HEK293T (cell line): ENCODE data around the gene OR5K3.
"Not testable (repeated sequence)": the region's sequence is repeated elsewhere in the genome, so short reads cannot be mapped to it uniquely, and the experiment has no call there.

ENCODE experiments used
- CTCF ChIA-PET: fragments of 350-600 bp; formaldehyde crosslinking; extraction: SDS; loops from one replicate; lab custom pipeline; 2021; ENCODE audit warnings: antibody characterized with exemption, inconsistent platforms; lab: Yijun Ruan, JAX
- POLR2A ChIA-PET: fragments of 350-600 bp; formaldehyde crosslinking; extraction: SDS; loops from one replicate; lab custom pipeline; 2020; ENCODE audit warnings: antibody characterized with exemption, inconsistent platforms; lab: Yijun Ruan, JAX
- DNase-seq: peaks from one replicate; pipeline ENCODE4 v3.0.0; 2012; ENCODE audit warnings: mixed read lengths; ENCODE audit errors: extremely low spot score
- ARNT ChIP-seq: fragments of 450-650 bp; IDR thresholded peaks from 2 replicates; pipeline ENCODE4 v1.6.1; 2017; ENCODE audit warnings: mild to moderate bottlenecking
- BHLHE40 ChIP-seq: fragments of 450-650 bp; IDR thresholded peaks from 2 replicates; pipeline ENCODE4 v1.6.1; 2016; ENCODE audit warnings: mild to moderate bottlenecking, moderate library complexity, borderline replicate concordance
- CTBP1 ChIP-seq: fragments of 450-650 bp; IDR thresholded peaks from 2 replicates; pipeline ENCODE4 v1.6.1; 2016; ENCODE audit warnings: borderline replicate concordance
- ELF4 ChIP-seq: fragments of 450-650 bp; IDR thresholded peaks from 2 replicates; pipeline ENCODE4 v1.6.1; 2017; ENCODE audit warnings: antibody characterized with exemption
- FOXA1 ChIP-seq: fragments of 450-650 bp; IDR thresholded peaks from 2 replicates; pipeline ENCODE4 v1.6.1; 2016; ENCODE audit warnings: mild to moderate bottlenecking
- FOXK2 ChIP-seq: fragments of 450-650 bp; IDR thresholded peaks from 2 replicates; pipeline ENCODE4 v1.6.1; 2016; ENCODE audit warnings: mild to moderate bottlenecking
- FOXM1 ChIP-seq: fragments of 450-650 bp; IDR thresholded peaks from 2 replicates; pipeline ENCODE4 v1.6.1; 2017; ENCODE audit warnings: mild to moderate bottlenecking, borderline replicate concordance
- HDGF ChIP-seq: fragments of 450-650 bp; IDR thresholded peaks from 2 replicates; pipeline ENCODE4 v1.6.1; 2017; ENCODE audit warnings: antibody characterized with exemption, borderline replicate concordance
- L3MBTL2 ChIP-seq: fragments of 450-650 bp; conservative IDR thresholded peaks from 2 replicates; pipeline ENCODE4 v1.6.1; 2016; ENCODE audit warnings: mild to moderate bottlenecking
- LEF1 ChIP-seq: fragments of 450-650 bp; IDR thresholded peaks from 2 replicates; pipeline ENCODE4 v1.6.1; 2017; ENCODE audit warnings: mild to moderate bottlenecking, borderline replicate concordance
- NFRKB ChIP-seq: fragments of 450-650 bp; IDR thresholded peaks from 2 replicates; pipeline ENCODE4 v1.6.1; 2016; ENCODE audit warnings: mild to moderate bottlenecking, moderate library complexity
- SP1 ChIP-seq: fragments of 450-650 bp; IDR thresholded peaks from 2 replicates; pipeline ENCODE4 v1.6.1; 2017
- SUZ12 ChIP-seq: fragments of 450-650 bp; IDR thresholded peaks from 2 replicates; pipeline ENCODE4 v1.6.1; 2016; ENCODE audit warnings: mild to moderate bottlenecking
- TARDBP ChIP-seq: fragments of 450-650 bp; IDR thresholded peaks from 2 replicates; pipeline ENCODE4 v1.6.1; 2016
- ZNF384 ChIP-seq: fragments of 450-650 bp; IDR thresholded peaks from 2 replicates; pipeline ENCODE4 v1.6.1; 2016
- TF ChIP-seq, protein P1 (sequence below): fragments of 450-650 bp; IDR thresholded peaks from 2 replicates; pipeline ENCODE4 v1.6.1; 2016

The OR5K3 gene

DNA sequence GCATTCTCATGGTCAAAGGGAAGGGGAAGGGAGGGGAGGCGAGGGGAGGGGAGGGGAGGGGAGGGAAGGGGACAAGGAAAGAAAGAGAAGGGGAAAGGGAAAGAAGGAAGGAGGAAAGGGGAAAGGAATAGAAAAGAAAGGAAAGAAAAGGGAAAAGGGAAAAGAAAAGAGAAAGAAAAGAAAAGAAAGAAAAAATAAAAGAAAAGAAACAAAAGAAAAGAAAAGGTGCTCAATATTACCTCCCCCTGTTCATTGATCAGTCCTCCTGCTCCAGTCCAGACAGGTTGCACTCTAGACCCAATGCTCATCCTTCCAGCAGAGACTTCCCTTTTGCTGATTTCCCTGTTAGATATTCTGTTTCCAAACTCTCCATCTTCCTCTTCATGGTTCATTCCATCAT, 18.0 kb upstream of the OR5K3 start:
- ChIA-PET CTCF (no interaction called here), POLR2A (no interaction called here)
- TF ChIP-seq NFRKB = no peak
- no peak for TF ChIP-seq LEF1
- TF ChIP-seq ELF4 = no peak
- TF ChIP-seq ZNF384 = no peak
- no peak for TF ChIP-seq SP1
- TF ChIP-seq HDGF = no peak
- no peak for DNase-seq

- CTCF ChIA-PET = no interaction called here
- no peak for DNase-seq
- TF ChIP-seq FOXM1 (no peak), L3MBTL2 (no peak), SUZ12 (no peak), CTBP1 (no peak), FOXA1 (no peak), TARDBP (no peak), LEF1 (no peak), HDGF (no peak), ZNF384 (no peak)
- POLR2A ChIA-PET = no interaction called here
Observed at GRCh38 chr3:98376631-98377030, 13.8 kb upstream of the OR5K3 start.

GRCh38 chr3:98388147-98388546, 2.3 kb upstream of the OR5K3 start:
- ChIA-PET CTCF (no interaction called here), POLR2A (no interaction called here)
- DNase-seq = no peak
- TF ChIP-seq SP1 (no peak), LEF1 (no peak), ZNF384 (no peak), HDGF (no peak)

DNA sequence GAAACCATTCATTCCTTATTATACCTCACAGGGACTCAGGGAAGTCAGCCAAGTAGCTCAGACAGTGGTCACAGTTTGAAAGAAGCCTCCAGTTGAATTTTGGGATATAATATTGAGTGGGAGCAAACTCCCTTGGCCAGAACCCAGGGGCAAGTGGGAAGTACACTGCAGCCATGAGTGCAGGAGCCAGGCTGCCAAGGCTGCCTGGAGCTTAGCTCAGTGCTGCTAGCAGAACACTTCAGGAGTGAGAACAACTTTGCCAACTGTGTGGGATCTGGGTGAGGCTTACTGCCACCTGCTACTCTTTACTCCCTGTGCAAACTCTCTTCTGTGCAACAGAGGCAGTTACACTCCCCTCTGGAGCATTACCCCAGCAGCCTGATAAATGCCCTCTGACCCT, 4.6 kb downstream of the OR5K3 start:
- CTCF ChIA-PET = no interaction called here
- DNase-seq = no peak

DNA sequence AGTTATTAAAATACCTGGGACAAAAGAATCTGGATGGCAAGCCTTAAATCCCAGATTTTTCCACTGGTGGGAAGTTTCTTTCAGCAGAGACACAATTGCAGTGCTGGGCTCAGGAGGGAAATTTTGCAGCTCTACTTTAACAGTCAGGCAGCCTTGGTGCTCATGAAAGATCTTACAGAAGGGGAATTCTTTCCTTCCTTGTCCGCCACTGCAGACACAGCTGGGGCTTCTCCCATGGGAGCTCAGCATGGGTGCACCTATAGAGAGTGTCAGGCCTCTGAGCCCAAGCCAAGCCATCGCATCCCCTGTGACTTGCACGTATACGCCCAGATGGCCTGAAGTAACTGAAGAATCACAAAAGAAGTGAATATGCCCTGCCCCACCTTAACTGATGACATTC, 6.0 kb downstream of the OR5K3 start:
- CTCF ChIA-PET, POLR2A ChIA-PET, DNase-seq: not testable (repeated sequence)

More for the DNA sequence above, 4.6 kb downstream of the OR5K3 start:
- TF ChIP-seq ZNF384 (no peak), CTBP1 (no peak), SUZ12 (no peak), FOXK2 (no peak), ELF4 (no peak), FOXA1 (no peak), L3MBTL2 (no peak), NFRKB (no peak), LEF1 (no peak), FOXM1 (no peak), BHLHE40 (no peak), SP1 (no peak), TARDBP (no peak), ARNT (no peak), HDGF (no peak)
- TF ChIP-seq, protein P1, sequence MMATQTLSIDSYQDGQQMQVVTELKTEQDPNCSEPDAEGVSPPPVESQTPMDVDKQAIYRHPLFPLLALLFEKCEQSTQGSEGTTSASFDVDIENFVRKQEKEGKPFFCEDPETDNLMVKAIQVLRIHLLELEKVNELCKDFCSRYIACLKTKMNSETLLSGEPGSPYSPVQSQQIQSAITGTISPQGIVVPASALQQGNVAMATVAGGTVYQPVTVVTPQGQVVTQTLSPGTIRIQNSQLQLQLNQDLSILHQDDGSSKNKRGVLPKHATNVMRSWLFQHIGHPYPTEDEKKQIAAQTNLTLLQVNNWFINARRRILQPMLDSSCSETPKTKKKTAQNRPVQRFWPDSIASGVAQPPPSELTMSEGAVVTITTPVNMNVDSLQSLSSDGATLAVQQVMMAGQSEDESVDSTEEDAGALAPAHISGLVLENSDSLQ = no peak
- POLR2A ChIA-PET = no interaction called here

DNA sequence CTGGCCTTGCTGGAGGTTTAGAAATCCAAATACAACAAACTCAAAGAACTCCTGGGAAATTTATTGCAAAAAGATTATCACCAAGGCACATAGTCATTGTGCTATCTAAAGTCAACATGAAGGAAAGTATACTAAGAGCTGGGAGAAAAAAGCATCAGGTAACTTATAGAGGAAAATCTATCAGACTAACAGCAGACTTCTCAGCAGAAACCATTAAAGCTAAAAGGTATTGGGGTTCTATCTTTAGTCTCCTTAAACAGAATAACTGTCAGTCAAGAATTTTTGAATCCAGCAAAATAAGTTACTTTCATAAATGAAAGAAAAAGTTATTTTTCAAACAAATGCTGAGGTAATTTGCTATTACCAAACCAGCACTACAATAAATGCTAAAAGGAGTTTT, 8.0 kb downstream of the OR5K3 start:
- CTCF ChIA-PET = no interaction called here
- POLR2A ChIA-PET = no interaction called here
- no peak for DNase-seq
- TF ChIP-seq ARNT (no peak), FOXA1 (no peak), SUZ12 (no peak), BHLHE40 (no peak), ZNF384 (no peak), L3MBTL2 (no peak), HDGF (no peak), ELF4 (no peak), FOXM1 (no peak), TARDBP (no peak), CTBP1 (no peak), NFRKB (no peak), FOXK2 (no peak), SP1 (no peak), LEF1 (no peak)
- TF ChIP-seq, protein P1 = no peak

GRCh38 chr3:98402507-98402906, 12.0 kb downstream of the OR5K3 start:
- TF ChIP-seq SUZ12 (no peak), BHLHE40 (no peak), L3MBTL2 (no peak), FOXA1 (no peak), ZNF384 (no peak), FOXM1 (no peak), LEF1 (no peak), ELF4 (no peak), FOXK2 (no peak), TARDBP (no peak), NFRKB (no peak), CTBP1 (no peak), ARNT (no peak), HDGF (no peak), SP1 (no peak)
- TF ChIP-seq, protein P1 = no peak

More at GRCh38 chr3:98402507-98402906, 12.0 kb downstream of the OR5K3 start:
- CTCF ChIA-PET = no interaction called here
- POLR2A ChIA-PET = no interaction called here
- DNase-seq = no peak
